Amniotic epithelial cell (primary cell): ENCODE measurements around the gene MSMP.

ENCODE experiments used
- DNase-seq: peaks from one replicate; pipeline ENCODE4 v3.0.0-alpha.2; 2010; ENCODE audit warnings: low read depth

MSMP gene

GRCh38 chr9:35719546-35719945 is 34.5 kb downstream of the MSMP start:
- DNase-seq, result no peak

- no peak for DNase-seq
Observed at GRCh38 chr9:35718721-35719511, 35.2 kb downstream of the MSMP start.

GRCh38 chr9:35717132-35717870 is 36.8 kb downstream of the MSMP start:
- DNase-seq, result no peak

- DNase-seq, result no peak
Observed at GRCh38 chr9:35716230-35716629, 37.8 kb downstream of the MSMP start.

- DNase-seq, result no peak
Observed at GRCh38 chr9:35714579-35715252, 39.4 kb downstream of the MSMP start.

DNA sequence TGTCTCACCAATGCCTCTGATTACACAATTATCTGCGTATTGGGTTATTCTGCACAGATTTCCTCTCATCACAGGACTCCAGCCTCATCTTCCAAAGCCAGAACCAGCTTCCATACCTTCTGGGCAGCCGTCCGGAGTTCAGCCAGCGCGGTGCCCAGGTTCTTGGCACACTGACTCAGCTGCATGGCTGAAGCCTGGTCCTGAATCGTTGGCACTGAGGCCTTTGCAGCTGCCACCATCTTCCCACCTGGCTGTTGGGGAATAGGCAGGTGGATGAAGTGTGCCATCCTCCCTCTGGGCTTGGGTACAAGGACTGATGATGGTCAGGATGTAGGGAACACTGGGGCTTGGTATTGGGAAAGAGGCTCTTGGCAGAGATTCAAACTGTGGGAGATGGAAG is 40.0 kb downstream of the MSMP start:
- DNase-seq, result no peak

- no peak for DNase-seq
Observed at GRCh38 chr9:35713578-35713977, 40.5 kb downstream of the MSMP start.

DNA sequence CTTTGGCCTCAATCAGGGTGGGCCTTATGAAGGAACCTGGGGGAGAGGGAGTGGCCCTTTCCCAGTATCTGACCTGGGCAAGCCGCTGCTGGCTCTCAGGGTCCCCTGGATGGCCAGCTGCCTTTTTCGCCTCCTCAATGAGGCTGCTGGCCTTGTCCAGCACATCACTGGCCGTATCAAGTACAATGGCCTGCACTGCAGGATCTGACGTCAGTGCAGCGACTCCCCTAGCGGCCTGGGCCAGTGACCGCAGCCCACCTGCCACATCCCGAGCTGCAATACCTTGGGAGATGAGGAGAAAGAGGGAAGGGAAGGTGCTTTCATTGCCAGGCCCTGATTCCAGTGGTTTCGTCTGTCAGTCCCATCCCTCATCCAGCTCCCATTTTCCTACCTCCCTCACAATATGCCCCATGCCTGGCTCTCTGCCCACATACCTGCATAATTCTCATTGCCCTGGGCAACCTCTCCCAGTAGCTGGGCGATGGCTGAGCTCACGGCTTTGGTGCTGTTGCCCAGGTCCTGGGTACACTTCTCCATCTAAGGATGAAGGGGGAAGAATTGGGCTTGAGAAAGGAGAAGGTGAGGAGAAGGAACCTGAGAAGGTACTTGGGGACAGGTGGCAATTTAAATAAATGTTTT is 41.2 kb downstream of the MSMP start:
- DNase-seq, result no peak

DNA sequence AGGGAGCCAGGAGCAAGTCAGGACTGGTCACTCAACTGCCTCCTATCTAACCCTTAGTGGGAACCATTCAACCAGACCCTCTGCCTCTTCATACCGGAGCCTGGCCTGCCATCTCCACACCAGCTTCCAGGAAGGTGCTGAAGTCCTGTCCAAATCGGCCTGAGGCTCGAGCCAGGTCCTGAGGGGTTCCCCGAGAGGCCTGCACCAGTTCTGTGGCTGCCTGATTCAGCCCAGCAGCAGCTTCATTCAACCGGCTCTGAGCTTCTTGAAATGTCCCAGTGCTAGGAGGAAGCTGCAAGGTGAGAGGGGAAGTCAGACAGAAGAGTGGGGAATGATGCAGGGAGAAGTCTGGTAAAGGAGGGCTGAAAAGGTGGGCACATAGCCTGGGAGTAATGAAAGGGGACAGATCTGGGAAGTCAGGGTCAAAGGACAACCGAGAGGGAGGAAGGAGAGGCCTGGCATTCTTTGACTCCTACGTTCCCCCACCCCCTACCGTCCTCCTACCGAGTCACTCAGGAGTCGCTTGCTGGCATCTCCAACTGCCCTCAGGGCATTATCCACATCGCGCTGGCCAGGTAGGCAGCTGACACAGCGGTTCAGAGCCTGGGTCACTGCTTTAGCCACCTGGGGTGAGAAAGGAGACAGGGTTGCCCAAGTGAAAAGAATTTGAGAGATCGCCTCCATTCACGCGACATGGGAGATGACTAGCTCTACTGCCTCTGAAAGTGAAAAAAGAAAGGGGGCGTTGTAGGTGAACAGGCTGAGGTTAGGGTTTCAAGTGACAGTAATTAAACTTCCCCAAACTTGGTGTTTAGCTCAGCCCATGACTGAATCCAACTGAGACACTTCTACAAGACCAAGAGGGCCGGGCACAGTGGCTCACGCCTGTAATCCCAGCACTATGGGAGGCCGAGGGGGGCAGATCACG is 42.3 kb downstream of the MSMP start:
- DNase-seq, result no peak

DNA sequence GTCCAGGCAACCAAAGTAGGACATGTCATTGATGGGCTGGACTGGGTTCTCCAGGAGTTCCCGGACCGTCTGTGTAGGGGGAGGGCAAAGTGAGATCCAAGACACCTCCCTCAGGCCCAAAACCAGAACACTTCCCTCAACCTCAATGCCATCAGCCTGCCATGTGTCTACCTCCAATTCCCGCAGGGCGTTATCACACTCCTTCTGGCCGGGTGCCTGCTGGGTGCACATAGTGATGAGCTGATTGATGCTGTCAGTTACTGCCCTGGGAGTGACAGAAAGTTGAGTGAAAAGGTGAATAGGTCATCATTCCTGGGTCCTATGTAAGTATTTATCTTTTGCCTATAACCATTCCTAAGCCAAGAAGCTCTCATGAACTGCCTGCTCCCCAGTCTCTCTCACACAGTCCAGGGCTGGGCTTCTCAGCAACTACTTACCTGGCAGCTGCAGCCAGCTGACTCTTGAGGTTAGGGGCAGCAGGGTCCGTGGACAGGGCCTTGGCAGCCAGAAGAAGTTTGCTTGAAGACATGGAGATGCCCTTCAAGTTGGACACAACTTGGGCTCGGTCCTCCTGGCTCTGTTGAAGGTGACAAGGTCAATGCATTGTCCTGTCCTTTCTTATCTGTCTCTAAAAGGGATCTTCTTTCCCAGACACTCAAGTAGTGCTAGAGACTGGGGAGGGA is 43.1 kb downstream of the MSMP start:
- no peak for DNase-seq

- no peak for DNase-seq
Observed at GRCh38 chr9:35708146-35708545, 45.9 kb downstream of the MSMP start.

DNA sequence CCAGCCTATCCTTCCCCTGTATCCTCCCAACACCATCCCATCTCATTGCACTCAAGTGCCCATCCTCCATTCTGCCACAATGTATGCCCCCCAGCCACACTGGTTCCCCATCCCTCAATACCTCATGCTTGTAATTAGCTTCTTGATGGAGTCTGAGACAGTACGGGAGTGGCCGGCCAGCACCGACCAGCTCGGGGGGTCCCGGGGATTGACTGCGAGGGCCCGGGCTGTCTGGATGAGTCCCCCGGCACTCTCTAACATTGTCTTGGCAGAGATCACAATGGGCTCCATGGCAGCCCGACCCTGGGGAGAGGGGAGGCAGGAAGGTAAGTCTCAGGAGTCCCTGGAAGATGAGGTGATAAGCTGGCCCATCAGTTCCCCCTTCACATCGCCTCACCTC is 47.1 kb downstream of the MSMP start:
- no peak for DNase-seq

DNA sequence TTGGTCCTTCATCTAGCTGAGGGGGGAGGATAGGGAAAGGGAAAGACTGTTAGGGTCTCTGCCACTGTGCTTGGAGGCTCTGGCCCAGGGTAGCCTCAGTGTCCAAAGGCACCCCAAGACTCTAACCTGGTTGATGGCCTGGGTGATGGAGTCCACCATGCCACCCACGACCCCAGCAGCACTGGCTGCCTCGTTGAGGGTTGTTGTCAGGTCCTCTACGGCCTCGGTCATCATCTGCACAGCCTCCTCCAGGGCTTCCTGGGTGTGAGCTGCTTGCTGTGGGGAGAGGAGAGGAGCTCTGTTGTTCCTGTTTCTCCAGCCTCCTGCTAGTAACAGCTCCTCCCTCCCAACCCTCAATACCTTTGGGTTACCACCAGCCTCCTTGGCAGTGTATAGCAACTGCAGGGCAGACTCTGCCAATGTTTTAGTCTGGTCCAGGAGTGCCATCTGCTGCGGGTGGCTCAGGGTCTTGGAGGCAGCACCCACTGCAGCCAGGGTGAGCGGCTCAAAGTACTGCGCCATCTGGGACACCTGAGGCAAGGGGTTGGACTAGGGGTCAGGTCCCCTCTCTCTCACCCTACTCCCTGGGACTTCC is 48.1 kb downstream of the MSMP start:
- DNase-seq, result no peak

DNA sequence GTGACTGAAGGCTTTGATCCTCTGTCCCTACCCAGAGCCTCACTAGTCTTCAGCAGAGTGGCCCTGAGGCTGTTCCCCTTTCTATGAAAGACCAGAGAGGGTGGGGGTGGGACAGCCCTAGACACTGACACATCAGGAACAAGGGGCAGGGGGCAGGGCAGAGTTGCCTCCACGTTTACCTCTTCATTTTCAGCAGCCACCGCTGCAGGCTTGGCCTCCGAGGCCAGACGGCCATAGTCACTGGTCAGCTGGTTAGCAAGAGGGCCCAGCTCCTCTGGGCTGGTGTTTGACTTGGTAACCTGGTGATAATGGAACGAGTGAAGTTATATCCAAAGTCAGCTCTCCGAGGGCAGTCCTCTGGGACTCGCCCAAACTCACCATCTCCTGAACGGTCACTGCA is 48.7 kb downstream of the MSMP start:
- no peak for DNase-seq

DNA sequence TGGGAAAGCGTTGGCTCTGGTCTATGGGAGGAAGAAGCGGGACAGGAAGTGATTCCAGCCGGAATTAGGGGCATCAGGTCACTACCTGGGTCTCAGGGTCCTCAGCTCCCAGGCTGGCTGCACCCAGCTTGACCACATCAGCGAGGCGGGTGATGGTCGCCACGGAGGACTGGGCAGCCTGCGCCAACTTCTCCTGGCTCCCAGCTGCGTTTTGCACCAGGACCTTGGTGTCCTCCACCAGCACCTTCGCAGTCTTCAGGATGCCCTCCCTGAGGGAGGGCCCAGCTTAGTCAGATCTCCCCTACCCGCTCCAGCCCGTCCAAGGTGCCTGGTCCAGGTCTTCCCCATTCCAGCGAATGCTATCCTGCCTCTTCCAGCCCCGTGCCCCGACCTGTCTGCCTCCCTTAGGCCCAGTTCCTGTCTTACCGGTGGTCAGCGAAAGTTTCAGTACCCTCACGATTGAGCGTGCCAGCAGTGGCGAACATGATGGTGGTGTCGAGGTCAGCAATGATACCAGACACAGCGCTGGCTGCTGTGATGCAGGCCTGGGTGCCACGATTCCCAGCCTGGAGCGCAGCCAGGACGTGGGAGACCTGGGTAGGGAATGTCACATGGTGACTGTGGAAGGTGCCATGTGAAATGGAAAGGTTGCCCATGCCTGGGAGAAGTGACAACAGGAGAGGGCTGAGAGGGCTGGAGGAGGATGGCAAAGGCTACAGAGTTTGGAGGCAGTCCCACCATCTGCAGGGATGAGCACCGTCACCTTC is 50.0 kb downstream of the MSMP start:
- DNase-seq, result no peak
